NCI-H2081 treated with DMSO at 0.1 percent for 48 hours (cell line): ENCODE results near the gene SLITRK6.
"Not testable (repeated sequence)": the region's sequence is repeated elsewhere in the genome, so short reads cannot be mapped to it uniquely, and the experiment has no call there.

Experiments used
- DNase-seq: peaks from one replicate; lab custom pipeline; 2025; lab: John Stamatoyannopoulos, UW

Gene SLITRK6

GRCh38 chr13:85799097-85799582 lies at the start of gene SLITRK6:
SLITRK6 (minus strand) TSS chr13:85799419; CDS start chr13:85796508, 2,911 bp downstream.
- peak; percentile 84 for DNase-seq

GRCh38 chr13:85847012-85847411 lies 47.8 kb upstream of the SLITRK6 start:
- no peak for DNase-seq

- no peak for DNase-seq
These were observed 42.2 kb upstream of the SLITRK6 start for GRCh38 chr13:85841427-85841826.

- DNase-seq: no peak
These were observed 34.7 kb upstream of the SLITRK6 start for GRCh38 chr13:85833921-85834320.

GRCh38 chr13:85828094-85828684 lies 29.0 kb upstream of the SLITRK6 start:
- no peak for DNase-seq

GRCh38 chr13:85825454-85825853 lies 26.2 kb upstream of the SLITRK6 start:
- DNase-seq: no peak

GRCh38 chr13:85823832-85824231 lies 24.6 kb upstream of the SLITRK6 start:
- no peak for DNase-seq

- no peak for DNase-seq
These were observed 20.3 kb upstream of the SLITRK6 start for GRCh38 chr13:85819513-85819912.

GRCh38 chr13:85816413-85816812 lies 17.2 kb upstream of the SLITRK6 start:
- no peak for DNase-seq

GRCh38 chr13:85812282-85812681 lies 13.1 kb upstream of the SLITRK6 start:
- DNase-seq: no peak

GRCh38 chr13:85808811-85809210 lies 9.6 kb upstream of the SLITRK6 start:
- DNase-seq: no peak

- DNase-seq: peak; percentile 43
These were observed 7.4 kb upstream of the SLITRK6 start for GRCh38 chr13:85806553-85807175.

- DNase-seq: no peak
These were observed 663 bp downstream of the SLITRK6 start for GRCh38 chr13:85798556-85798955.

GRCh38 chr13:85797311-85797710 lies 1.9 kb downstream of the SLITRK6 start:
- no peak for DNase-seq

- no peak for DNase-seq
These were observed 14.0 kb downstream of the SLITRK6 start for GRCh38 chr13:85785205-85785604.

- DNase-seq: no peak
These were observed 26.9 kb downstream of the SLITRK6 start for GRCh38 chr13:85772367-85772766.

- DNase-seq: no peak
These were observed 27.4 kb downstream of the SLITRK6 start for GRCh38 chr13:85771856-85772255.

- no peak for DNase-seq
These were observed 30.3 kb downstream of the SLITRK6 start for GRCh38 chr13:85768946-85769345.

GRCh38 chr13:85755123-85755522 lies 44.1 kb downstream of the SLITRK6 start:
- DNase-seq: no peak

- DNase-seq: not testable (repeated sequence)
These were observed 55.9 kb downstream of the SLITRK6 start for GRCh38 chr13:85743201-85743770.
